Calu3 (cell line): Measurements from ENCODE around the gene STEAP1B. TPM values are rescaled to one million over a fixed set of nuclear protein-coding genes. Genes with fewer than 3 reads are reported as not detected.

Experiments used
- BruUV-seq: library from RNA; stranded (reverse); fragments of 400-500 nt; replicated peaks from 2 replicates; lab custom pipeline; 2021; lab: Mats Ljungman, UMichigan
- CTCF ChIA-PET: fragments of 300-600 bp; sonication (Branson Sonifier 250); formaldehyde crosslinking; loops from one replicate; lab custom pipeline; 2022; ENCODE audit warnings: antibody characterized with exemption; lab: Charles Lee
- DNase-seq: peaks from one replicate; pipeline ENCODE4 v3.0.0; 2022
- H3K27ac Mint-ChIP-seq: one replicate; pipeline ENCODE4 v1.8.0; 2022; ENCODE audit warnings: mixed read lengths; ENCODE audit not compliant: unreplicated experiment
- H3K27me3 Mint-ChIP-seq: one replicate; pipeline ENCODE4 v1.8.0; 2022; ENCODE audit warnings: mixed read lengths; ENCODE audit not compliant: unreplicated experiment
- H3K36me3 Mint-ChIP-seq: one replicate; pipeline ENCODE4 v1.8.0; 2022; ENCODE audit warnings: mild to moderate bottlenecking, moderate library complexity, mixed read lengths; ENCODE audit not compliant: insufficient read depth, unreplicated experiment
- H3K4me1 Mint-ChIP-seq: one replicate; pipeline ENCODE4 v1.8.0; 2022; ENCODE audit warnings: mild to moderate bottlenecking, low read depth, mixed read lengths; ENCODE audit not compliant: unreplicated experiment
- H3K4me3 Mint-ChIP-seq: one replicate; pipeline ENCODE4 v1.8.0; 2022; ENCODE audit warnings: mild to moderate bottlenecking, low read depth, moderate library complexity, mixed read lengths; ENCODE audit not compliant: unreplicated experiment
- H3K9me3 Mint-ChIP-seq: one replicate; pipeline ENCODE4 v1.8.0; 2022; ENCODE audit warnings: low read depth, mixed read lengths; ENCODE audit not compliant: unreplicated experiment
- CTCF ChIP-seq: fragments of 200-600 bp; IDR thresholded peaks from one replicate; pipeline ENCODE4 v1.8.0; 2022; ENCODE audit warnings: antibody characterized with exemption; ENCODE audit not compliant: unreplicated experiment
- intact Hi-C: fragments of 100-400 bp; cut with micrococcal nuclease; formaldehyde crosslinking; loops from one replicate; pipeline ENCODE4 v1.10.0; 2022; ENCODE audit not compliant: unreplicated experiment
- total RNA-seq: library from RNA; stranded (reverse); gene quantifications from 2 replicates; pipeline ENCODE4 v1.2.3, GENCODE V29; 2022

The STEAP1B gene
- total RNA-seq, 1 experiment from 2014 or later: 2.6 TPM

GRCh38 chr7:22447762-22448161 lies 52.2 kb downstream of the STEAP1B start:
- Mint-ChIP-seq H3K4me3 (no peak overlapping the region), H3K36me3 (peaks cover 21% of the 10 kb centered on the region), H3K9me3 (peaks cover 4% of the 10 kb centered on the region), H3K27ac (no peak overlapping the region), H3K4me1 (peaks cover 62% of the 10 kb centered on the region), H3K27me3 (no peaks in the 10 kb centered on the region)
- intact Hi-C loops: no loop called here
- no TSS peak for BruUV-seq
- no peak for TF ChIP-seq CTCF
- CTCF ChIA-PET: no interaction called here
- no peak for DNase-seq

DNA sequence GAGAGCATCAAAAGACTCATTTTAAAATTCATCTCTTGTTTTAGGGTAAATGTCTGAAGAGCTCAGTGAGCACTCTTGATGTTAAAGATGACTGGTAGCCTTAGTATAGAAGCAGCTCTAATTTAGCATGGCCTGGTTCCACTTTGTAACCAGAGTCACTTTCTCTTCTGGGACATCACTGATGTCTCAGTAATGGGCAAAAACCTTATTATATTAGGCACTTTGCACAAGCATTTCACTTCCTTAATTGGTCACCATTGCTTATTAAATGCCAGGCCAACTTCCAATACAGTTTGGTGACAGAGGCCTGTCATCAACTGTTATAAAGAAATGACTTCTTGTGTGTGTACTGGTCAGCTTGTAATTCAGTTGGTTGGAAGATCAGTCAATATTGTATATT lies 53.0 kb downstream of the STEAP1B start:
- no peaks in the 10 kb centered on the region for H3K27me3 Mint-ChIP-seq
- H3K36me3 Mint-ChIP-seq: peaks cover 17% of the 10 kb centered on the region
- peaks cover 62% of the 10 kb centered on the region for H3K4me1 Mint-ChIP-seq
- CTCF ChIA-PET: no interaction called here
- H3K27ac Mint-ChIP-seq: peak overlapping the region; percentile 88
- no peak overlapping the region for H3K4me3 Mint-ChIP-seq
- DNase-seq: no peak
- BruUV-seq: no TSS peak
- no peak for TF ChIP-seq CTCF
- intact Hi-C loops: no loop called here
- peaks cover 4% of the 10 kb centered on the region for H3K9me3 Mint-ChIP-seq

DNA sequence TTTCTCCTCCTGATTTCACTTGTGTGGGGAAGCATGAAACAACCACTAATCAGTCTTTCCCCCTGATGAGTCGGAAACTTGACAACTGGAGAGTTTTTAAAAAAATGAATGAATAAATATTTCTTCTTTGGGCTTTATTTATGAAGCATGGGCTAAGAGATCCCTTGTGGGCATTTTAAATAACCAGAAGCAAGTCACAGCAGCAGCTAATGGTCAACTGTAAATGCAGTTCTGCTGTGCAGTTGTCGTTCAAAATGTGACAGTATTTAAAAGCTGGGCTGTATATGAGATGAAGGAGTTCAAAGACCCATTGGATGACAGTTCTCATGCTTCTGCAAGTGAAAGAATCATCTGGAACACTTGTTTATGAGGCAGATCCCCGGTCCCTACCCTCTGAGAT lies 54.1 kb downstream of the STEAP1B start:
- Mint-ChIP-seq H3K27me3 (no peaks in the 10 kb centered on the region), H3K4me3 (peak overlapping the region; percentile 63), H3K36me3 (peaks cover 17% of the 10 kb centered on the region), H3K27ac (peak overlapping the region; percentile 88), H3K4me1 (peaks cover 65% of the 10 kb centered on the region), H3K9me3 (peaks cover 4% of the 10 kb centered on the region)
- no peak for DNase-seq
- CTCF ChIA-PET: interaction anchor here (0.7 to 4.9 kb wide), 13 partner anchors 8 to 118 kb away, joined by 3 to 45 read pairs (median 4); no protein-coding TSS in a partner anchor
- no peak for TF ChIP-seq CTCF
- intact Hi-C loops: loop anchor here (1.0 kb wide), 1 partner anchor 95 kb away; no protein-coding TSS in a partner anchor
- no TSS peak for BruUV-seq

GRCh38 chr7:22445140-22445743 lies 54.7 kb downstream of the STEAP1B start:
- Mint-ChIP-seq H3K27ac (peak overlapping the region; percentile 88), H3K9me3 (peaks cover 4% of the 10 kb centered on the region), H3K4me3 (peak overlapping the region; percentile 63), H3K4me1 (peaks cover 65% of the 10 kb centered on the region), H3K27me3 (no peaks in the 10 kb centered on the region), H3K36me3 (peaks cover 17% of the 10 kb centered on the region)
- intact Hi-C loops: loop anchor here (1.0 kb wide), 1 partner anchor 94 kb away; no protein-coding TSS in a partner anchor
- CTCF ChIA-PET: interaction anchor here (0.6 to 4.9 kb wide), 16 partner anchors 9 to 336 kb away, joined by 3 to 45 read pairs (median 4); no protein-coding TSS in a partner anchor
- DNase-seq: peak; percentile 88
- BruUV-seq: TSS peak; percentile 90
- no peak for TF ChIP-seq CTCF
